HT-29 (cell line): ENCODE results near the gene CUBN. TPM values are rescaled to one million over a fixed set of nuclear protein-coding genes. Genes with fewer than 3 reads are reported as not detected.
"Not testable (repeated sequence)": the region's sequence is repeated elsewhere in the genome, so short reads cannot be mapped to it uniquely, and the experiment has no call there.

Source experiments
- DNase-seq: peaks from one replicate; pipeline ENCODE4 v3.0.0-alpha.2; 2015; ENCODE audit warnings: low spot score
- total RNA-seq: library from RNA; depleted of rRNA; stranded (reverse); fragments of >200 nt; shearing (Covaris generic); gene quantifications from 2 replicates; pipeline ENCODE4 v1.2.3, GENCODE V29; 2014

Gene CUBN
- total RNA-seq, 1 experiment from 2014 or later = not detected

- no peak for DNase-seq
Measured at GRCh38 chr10:17141504-17142229, 12.1 kb upstream of the CUBN start.

GRCh38 chr10:17140386-17140761 is 10.8 kb upstream of the CUBN start:
- DNase-seq = no peak

GRCh38 chr10:17138460-17139042 is 8.9 kb upstream of the CUBN start:
- no peak for DNase-seq

- DNase-seq = no peak
Measured at GRCh38 chr10:17134737-17135260, 5.2 kb upstream of the CUBN start.

GRCh38 chr10:17134282-17134681 is 4.7 kb upstream of the CUBN start:
- DNase-seq = no peak

GRCh38 chr10:17128261-17128660 is 1.4 kb downstream of the CUBN start:
- no peak for DNase-seq

- no peak for DNase-seq
Measured at GRCh38 chr10:17126327-17126726, 3.3 kb downstream of the CUBN start.

- DNase-seq = no peak
Measured at GRCh38 chr10:17125206-17125893, 4.3 kb downstream of the CUBN start.

GRCh38 chr10:17123961-17124360 is 5.7 kb downstream of the CUBN start:
- DNase-seq = no peak

GRCh38 chr10:17122726-17123661 is 6.6 kb downstream of the CUBN start:
- no peak for DNase-seq

- no peak for DNase-seq
Measured at GRCh38 chr10:17122052-17122451, 7.6 kb downstream of the CUBN start.

GRCh38 chr10:17120694-17121093 is 8.9 kb downstream of the CUBN start:
- DNase-seq = no peak

GRCh38 chr10:17119845-17120244 is 9.8 kb downstream of the CUBN start:
- no peak for DNase-seq

GRCh38 chr10:17116193-17116592 is 13.4 kb downstream of the CUBN start:
- DNase-seq = no peak

- DNase-seq = peak; percentile 70
Measured at GRCh38 chr10:17115683-17116082, 13.9 kb downstream of the CUBN start.

- not testable (repeated sequence) for DNase-seq
Measured at GRCh38 chr10:17114878-17115444, 14.7 kb downstream of the CUBN start.

- DNase-seq = no peak
Measured at GRCh38 chr10:17113889-17114540, 15.6 kb downstream of the CUBN start.

- DNase-seq = no peak
Measured at GRCh38 chr10:17113346-17113745, 16.3 kb downstream of the CUBN start.

- no peak for DNase-seq
Measured at GRCh38 chr10:17112566-17112965, 17.0 kb downstream of the CUBN start.

- no peak for DNase-seq
Measured at GRCh38 chr10:17109475-17110207, 20.0 kb downstream of the CUBN start.
